Endothelial cell of umbilical vein (primary cell): ENCODE measurements around the gene WDR82. TPM values are rescaled to one million over a fixed set of nuclear protein-coding genes. Genes with fewer than 3 reads are reported as not detected.

Experiments used
- BruUV-seq: library from RNA; stranded (reverse); fragments of 400-500 nt; replicated peaks from 2 replicates; lab custom pipeline; 2021; lab: Mats Ljungman, UMichigan
- CTCF ChIA-PET: fragments of 300-600, 350-600 bp; sonication (Branson Sonifier 250); formaldehyde crosslinking; loops from one replicate; lab custom pipeline; 2021; ENCODE audit warnings: antibody characterized with exemption, inconsistent platforms; lab: Charles Lee
- POLR2A ChIA-PET: fragments of 300-600, 350-600 bp; sonication (Branson Sonifier 250); formaldehyde crosslinking; loops from one replicate; lab custom pipeline; 2021; ENCODE audit warnings: antibody characterized with exemption, inconsistent platforms; lab: Charles Lee
- DNase-seq: peaks from one replicate; pipeline ENCODE4 v3.0.0-alpha.2; 2011; ENCODE audit warnings: low read depth, low spot score
- FAIRE-seq: peaks from 2 replicates; lab custom pipeline; 2011; peaks lifted over from hg19 to GRCh38; lab: Jason Lieb, UNC
- H2AFZ ChIP-seq: 2 replicates; pipeline ENCODE4 v1.6.0; 2012; ENCODE audit warnings: low read depth, low read length, control low read depth, inconsistent platforms
- H3K27ac ChIP-seq: 2 replicates; pipeline ENCODE4 v1.5.1; 2011; ENCODE audit warnings: low read depth, mild to moderate bottlenecking, control low read depth, low read length, moderate library complexity; ENCODE audit not compliant: insufficient read depth
- H3K27me3 ChIP-seq, 2 experiments: 2 replicates each; pipeline versions ENCODE4 v1.6.0 to v1.6.1; 2011; ENCODE audit warnings: low read length in 2 of 2, mixed read lengths in 1 of 2; ENCODE audit not compliant: control insufficient read depth in 2 of 2, insufficient read depth in 2 of 2
- H3K36me3 ChIP-seq, 2 experiments: 2 replicates in 1 of 2; 3 replicates in 1 of 2; pipeline ENCODE4 v1.5.1; 2011; ENCODE audit warnings: low read length in 2 of 2, mild to moderate bottlenecking in 1 of 2, moderate library complexity in 1 of 2; ENCODE audit not compliant: control insufficient read depth in 2 of 2, insufficient read depth in 2 of 2; ENCODE audit errors: extremely low read depth in 1 of 2
- H3K4me1 ChIP-seq: 3 replicates; pipeline ENCODE4 v1.5.1; 2011; ENCODE audit warnings: mild to moderate bottlenecking, low read length; ENCODE audit not compliant: control insufficient read depth, insufficient read depth; ENCODE audit errors: extremely low read depth
- H3K4me2 ChIP-seq: 2 replicates; pipeline ENCODE4 v1.6.1; 2011; ENCODE audit warnings: low read length, control low read depth, mixed read lengths; ENCODE audit not compliant: insufficient read depth
- H3K4me3 ChIP-seq, 3 experiments: fragments of 200-600 bp in 1 of 3; sonication (generic), shearing (Covaris generic) in 1 of 3; replicated peaks in 1 of 3; 2 replicates each; pipeline ENCODE4 v1.5.1; 2011 to 2016; ENCODE audit warnings: control low read depth in 3 of 3, low read length in 3 of 3, mild to moderate bottlenecking in 2 of 3, inconsistent platforms in 1 of 3, low read depth in 1 of 3, moderate library complexity in 1 of 3; ENCODE audit not compliant: insufficient read depth in 1 of 3
- H3K79me2 ChIP-seq: 2 replicates; pipeline ENCODE4 v1.6.0; 2012; ENCODE audit warnings: low read length, inconsistent platforms; ENCODE audit not compliant: control insufficient read depth, insufficient read depth
- H3K9ac ChIP-seq: replicated peaks from 2 replicates; pipeline ENCODE3; 2011; ENCODE audit warnings: low read length, control low read depth; ENCODE audit not compliant: insufficient read depth; ENCODE audit errors: extremely low read depth
- H3K9me1 ChIP-seq: replicated peaks from 3 replicates; pipeline ENCODE4 v1.6.0; 2011; ENCODE audit warnings: mild to moderate bottlenecking, low read length; ENCODE audit not compliant: control insufficient read depth, insufficient read depth; ENCODE audit errors: extremely low read depth
- H3K9me3 ChIP-seq: replicated peaks from 2 replicates; pipeline ENCODE4 v1.5.1; 2012; ENCODE audit warnings: low read length, inconsistent platforms; ENCODE audit not compliant: control insufficient read depth, insufficient read depth
- H4K20me1 ChIP-seq: replicated peaks from 2 replicates; pipeline ENCODE3; 2011; ENCODE audit warnings: mild to moderate bottlenecking, low read length; ENCODE audit not compliant: control insufficient read depth, insufficient read depth; ENCODE audit errors: extremely low read depth
- CTCF ChIP-seq, 2 donors: IDR thresholded peaks; 1 replicate in 1 of 2; 2 replicates in 1 of 2; pipeline ENCODE4 v1.5.1; 2011; ENCODE audit warnings: low read length in 2 of 2, mild to moderate bottlenecking in 2 of 2, moderate library complexity in 2 of 2, control low read depth in 1 of 2, inconsistent platforms in 1 of 2, low read depth in 1 of 2; ENCODE audit not compliant: insufficient read depth in 1 of 2; ENCODE audit errors: extremely low read depth in 1 of 2
- EZH2 ChIP-seq: IDR thresholded peaks from 2 replicates; pipeline ENCODE4 v1.6.1; 2012; ENCODE audit warnings: borderline replicate concordance, low read depth, mild to moderate bottlenecking, moderate library complexity, low read length, inconsistent platforms; ENCODE audit not compliant: severe bottlenecking
- FOS ChIP-seq: IDR thresholded peaks from 2 replicates; pipeline ENCODE4 v1.6.1; 2011; ENCODE audit warnings: mild to moderate bottlenecking, low read length, moderate library complexity, borderline replicate concordance; ENCODE audit not compliant: insufficient read depth
- GATA2 ChIP-seq: IDR thresholded peaks from 2 replicates; pipeline ENCODE4 v1.7.0; 2011; ENCODE audit warnings: low read depth, mild to moderate bottlenecking, moderate library complexity, mixed read lengths, low read length; ENCODE audit not compliant: insufficient read length, insufficient read depth
- JUN ChIP-seq: IDR thresholded peaks from 2 replicates; pipeline ENCODE4 v1.6.1; 2011; ENCODE audit warnings: borderline replicate concordance, low read depth; ENCODE audit not compliant: insufficient read length, insufficient read depth
- MYC ChIP-seq: IDR thresholded peaks from one replicate; pipeline ENCODE4 v1.6.1; 2011; ENCODE audit warnings: mild to moderate bottlenecking, low read depth, low read length
- POLR2A ChIP-seq: IDR thresholded peaks from 2 replicates; pipeline ENCODE4 v1.6.1; 2012; ENCODE audit warnings: low read depth, mild to moderate bottlenecking, control low read depth, low read length
- POLR2AphosphoS5 ChIP-seq: IDR thresholded peaks from 2 replicates; pipeline ENCODE4 v1.6.1; 2012; ENCODE audit warnings: low read depth, mild to moderate bottlenecking, control low read depth, low read length, moderate library complexity; ENCODE audit not compliant: insufficient read depth
- dilution Hi-C: fragments of 300-500 bp; cut with MboI; formaldehyde crosslinking; loops from one replicate; pipeline ENCODE4 v1.15.0; 2019; ENCODE audit warnings: low sequenced_read_pairs; ENCODE audit not compliant: extremely low pct_ligation_motif_present
- intact Hi-C: fragments of 100-400 bp; cut with micrococcal nuclease; formaldehyde crosslinking; loops from one replicate; pipeline ENCODE4 v1.10.0; 2022
- polyA plus RNA-seq, 4 experiments: library from polyadenylated mRNA; depleted of rRNA in 3 of 4; stranded (reverse) in 3 of 4; unstranded in 1 of 4; fragments of >200 nt; gene quantifications; 2 replicates each; pipeline versions ENCODE4 v1.2.1 to v1.2.3, GENCODE V29; 2011 to 2012; ENCODE audit warnings: missing spikeins in 1 of 4
- total RNA-seq: library from RNA; stranded (reverse); gene quantifications from 2 replicates; pipeline ENCODE4 v1.2.3, GENCODE V29; 2021
- TF ChIP-seq, protein P1 (sequence below): IDR thresholded peaks from 2 replicates; pipeline ENCODE4 v1.6.1; 2011; ENCODE audit not compliant: insufficient read depth, insufficient read length

The WDR82 gene
- total and polyA plus RNA-seq, 2 donors (not counting 3 experiments of a cell fraction or from before 2014, with no cell fraction given): 39.9 to 71.3 TPM

DNA sequence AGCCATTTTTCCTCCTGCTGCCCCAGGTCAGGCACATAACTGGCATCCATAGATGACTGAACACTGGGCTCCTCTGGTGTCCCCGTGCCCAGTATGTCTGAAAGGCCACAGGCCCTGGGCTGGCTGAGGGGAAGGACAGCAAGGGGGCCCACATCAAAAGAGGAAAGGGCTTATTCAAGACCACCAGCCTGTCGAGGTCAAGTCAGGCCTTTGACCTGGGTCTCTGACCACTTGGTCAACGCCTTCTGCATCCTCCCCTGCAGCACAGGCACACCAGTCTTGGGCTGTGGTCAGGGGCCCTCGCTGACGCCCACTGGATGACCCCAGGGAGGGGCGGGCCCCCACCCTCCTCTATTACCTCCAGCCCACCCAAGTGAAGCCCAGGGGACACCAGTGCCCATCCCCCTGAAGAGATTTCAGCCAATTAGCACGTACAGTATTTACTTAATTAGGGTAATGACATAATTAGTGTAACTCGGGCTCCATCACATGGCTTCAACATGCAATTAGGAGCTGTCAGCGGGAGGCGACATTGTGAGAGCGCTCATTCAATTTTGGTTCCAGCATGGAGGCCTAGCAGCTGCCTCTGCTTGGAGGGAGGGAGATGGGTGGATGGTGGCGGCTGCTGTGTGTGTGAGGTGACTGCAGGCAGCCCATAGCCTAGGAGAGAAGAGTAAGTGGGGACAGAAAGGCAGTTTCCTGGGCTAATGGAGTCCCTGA lies 24.1 kb upstream of the WDR82 start:
- Histone ChIP-seq H3K4me2 (no peak overlapping the region), H2AFZ (no peak overlapping the region), H3K9ac (no peak overlapping the region), H3K27me3 (no peaks in the 10 kb centered on the region), H3K4me3 (no peak overlapping the region), H4K20me1 (no peaks in the 10 kb centered on the region), H3K4me1 (peaks cover 15% of the 10 kb centered on the region), H3K27ac (no peak overlapping the region), H3K9me3 (no peaks in the 10 kb centered on the region), H3K9me1 (no peaks in the 10 kb centered on the region), H3K36me3 (no peaks in the 10 kb centered on the region), H3K79me2 (no peaks in the 10 kb centered on the region)
- no peak for FAIRE-seq
- intact Hi-C loops (no loop called here), dilution Hi-C loops (no loop called here)
- DNase-seq: no peak
- BruUV-seq: no TSS peak
- no peak for TF ChIP-seq JUN
- TF ChIP-seq GATA2: no peak
- TF ChIP-seq, protein P1, sequence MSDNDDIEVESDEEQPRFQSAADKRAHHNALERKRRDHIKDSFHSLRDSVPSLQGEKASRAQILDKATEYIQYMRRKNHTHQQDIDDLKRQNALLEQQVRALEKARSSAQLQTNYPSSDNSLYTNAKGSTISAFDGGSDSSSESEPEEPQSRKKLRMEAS: no peak
- TF ChIP-seq POLR2AphosphoS5: no peak
- TF ChIP-seq EZH2: no peak
- no peak for TF ChIP-seq CTCF (IDR thresholded peaks at IDR 0.05; ENCODE audit: extremely low read depth in 1 of 2, insufficient read depth in 1 of 2, low read depth in 1 of 2, low read length in 2 of 2)
- no peak for TF ChIP-seq MYC
- no peak for TF ChIP-seq FOS
- TF ChIP-seq POLR2A: no peak
- CTCF ChIA-PET: interaction anchor here (7.1 kb wide), 1 partner anchor 35 kb away, joined by 74 read pairs; no protein-coding TSS in a partner anchor
- POLR2A ChIA-PET: no interaction called here
